WERI-Rb-1 (cell line): ENCODE data around the gene VRK1.

Source experiments
- DNase-seq: peaks from one replicate; pipeline ENCODE4 v3.0.0-alpha.2; 2020
- H3K27ac ChIP-seq: fragments of 250-450 bp; sonication (Bioruptor Pico); 2 replicates; pipeline ENCODE4 v1.5.1; 2020; ENCODE audit warnings: mild to moderate bottlenecking, moderate library complexity
- H3K27me3 ChIP-seq: fragments of 250-450 bp; sonication (Bioruptor Pico); 2 replicates; pipeline ENCODE4 v1.5.1; 2021; ENCODE audit warnings: mild to moderate bottlenecking, low read depth, moderate library complexity; ENCODE audit not compliant: insufficient read depth, severe bottlenecking
- H3K36me3 ChIP-seq: fragments of 250-450 bp; sonication (Bioruptor Pico); 2 replicates; pipeline ENCODE4 v1.5.1; 2020; ENCODE audit warnings: mild to moderate bottlenecking, moderate library complexity
- H3K4me3 ChIP-seq: 2 replicates; pipeline ENCODE4 v1.5.1; 2011; ENCODE audit warnings: low read depth, mild to moderate bottlenecking, control low read depth, low read length
- H3K9me3 ChIP-seq: fragments of 250-450 bp; sonication (Bioruptor Pico); 2 replicates; pipeline ENCODE4 v1.5.1; 2021; ENCODE audit warnings: mild to moderate bottlenecking, moderate library complexity; ENCODE audit not compliant: severe bottlenecking
- TF ChIP-seq, protein P1 (sequence below): IDR thresholded peaks from 2 replicates; pipeline ENCODE4 v1.5.1; 2011; ENCODE audit warnings: low read depth, mild to moderate bottlenecking, control low read depth, inconsistent platforms, low read length

Gene VRK1

DNA sequence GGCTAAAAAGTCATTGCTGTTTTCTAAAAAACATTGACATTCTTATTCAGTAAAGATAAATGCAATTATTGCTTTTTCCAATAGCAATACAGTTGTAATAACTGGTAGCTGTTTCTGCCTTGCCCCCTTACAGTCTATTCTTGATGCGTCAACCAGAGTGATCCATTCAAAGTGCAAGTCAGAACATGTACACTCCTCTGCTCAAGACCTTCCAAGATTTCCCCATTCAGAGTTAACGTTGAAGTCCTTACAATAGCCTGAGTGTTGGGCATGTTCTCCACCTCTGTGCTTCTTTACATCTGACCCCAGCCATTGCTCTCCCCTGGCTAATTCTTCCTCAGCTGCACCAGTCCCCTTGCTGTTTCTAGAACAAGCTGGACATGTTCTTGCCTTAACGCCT lies 24.3 kb downstream of the VRK1 start:
- peak overlapping the region; percentile 64 for H3K27ac ChIP-seq
- H3K4me3 ChIP-seq: no peak overlapping the region
- H3K9me3 ChIP-seq: no peaks in the 10 kb centered on the region
- H3K36me3 ChIP-seq: no peaks in the 10 kb centered on the region
- H3K27me3 ChIP-seq: no peaks in the 10 kb centered on the region
- peak; percentile 13 for DNase-seq
- TF ChIP-seq, protein P1, sequence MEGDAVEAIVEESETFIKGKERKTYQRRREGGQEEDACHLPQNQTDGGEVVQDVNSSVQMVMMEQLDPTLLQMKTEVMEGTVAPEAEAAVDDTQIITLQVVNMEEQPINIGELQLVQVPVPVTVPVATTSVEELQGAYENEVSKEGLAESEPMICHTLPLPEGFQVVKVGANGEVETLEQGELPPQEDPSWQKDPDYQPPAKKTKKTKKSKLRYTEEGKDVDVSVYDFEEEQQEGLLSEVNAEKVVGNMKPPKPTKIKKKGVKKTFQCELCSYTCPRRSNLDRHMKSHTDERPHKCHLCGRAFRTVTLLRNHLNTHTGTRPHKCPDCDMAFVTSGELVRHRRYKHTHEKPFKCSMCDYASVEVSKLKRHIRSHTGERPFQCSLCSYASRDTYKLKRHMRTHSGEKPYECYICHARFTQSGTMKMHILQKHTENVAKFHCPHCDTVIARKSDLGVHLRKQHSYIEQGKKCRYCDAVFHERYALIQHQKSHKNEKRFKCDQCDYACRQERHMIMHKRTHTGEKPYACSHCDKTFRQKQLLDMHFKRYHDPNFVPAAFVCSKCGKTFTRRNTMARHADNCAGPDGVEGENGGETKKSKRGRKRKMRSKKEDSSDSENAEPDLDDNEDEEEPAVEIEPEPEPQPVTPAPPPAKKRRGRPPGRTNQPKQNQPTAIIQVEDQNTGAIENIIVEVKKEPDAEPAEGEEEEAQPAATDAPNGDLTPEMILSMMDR: no peak

DNA sequence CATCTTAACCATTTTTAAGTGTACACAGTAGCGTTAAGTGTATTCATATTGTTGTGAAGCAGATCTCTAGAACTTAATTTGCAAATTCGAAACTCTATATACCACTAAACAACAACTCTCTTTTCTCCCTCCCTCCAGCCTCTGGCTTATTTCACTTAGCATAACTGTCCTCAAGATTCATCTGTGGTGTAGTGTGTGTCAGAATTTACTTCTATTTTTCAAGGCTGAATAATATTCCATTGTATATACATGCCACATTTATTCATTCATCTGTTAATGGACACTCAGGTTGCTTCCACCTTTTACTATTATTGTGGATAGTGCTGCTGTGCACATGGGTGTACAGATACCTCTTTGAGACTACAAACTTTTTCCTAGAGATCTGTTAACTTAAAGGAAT lies 26.5 kb downstream of the VRK1 start:
- no peak overlapping the region for H3K27ac ChIP-seq
- no peaks in the 10 kb centered on the region for H3K9me3 ChIP-seq
- no peak overlapping the region for H3K4me3 ChIP-seq
- no peaks in the 10 kb centered on the region for H3K36me3 ChIP-seq
- no peaks in the 10 kb centered on the region for H3K27me3 ChIP-seq
- DNase-seq: no peak
- TF ChIP-seq, protein P1: no peak

DNA sequence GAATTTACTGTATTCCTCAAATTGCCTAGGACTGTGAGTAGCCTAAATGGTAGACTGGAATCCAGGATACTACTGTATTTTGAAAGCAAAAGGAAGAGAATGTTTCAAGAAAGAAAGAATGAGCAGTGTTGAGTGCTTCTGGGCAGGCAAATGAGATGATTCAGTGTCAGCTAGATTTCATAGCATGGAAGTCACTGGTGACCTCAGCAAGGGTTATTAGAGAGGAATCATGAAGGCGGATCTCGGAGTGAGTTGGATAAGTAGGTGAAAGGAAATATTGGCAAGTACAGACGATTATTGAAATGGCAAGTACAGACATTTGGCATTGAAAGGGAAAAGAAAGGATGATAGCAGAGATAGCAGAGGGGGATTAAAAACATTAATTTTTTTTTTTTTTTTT lies 27.1 kb downstream of the VRK1 start:
- Histone ChIP-seq H3K36me3 (no peaks in the 10 kb centered on the region), H3K27ac (no peak overlapping the region), H3K9me3 (no peaks in the 10 kb centered on the region), H3K4me3 (no peak overlapping the region), H3K27me3 (no peaks in the 10 kb centered on the region)
- TF ChIP-seq, protein P1: no peak
- no peak for DNase-seq

DNA sequence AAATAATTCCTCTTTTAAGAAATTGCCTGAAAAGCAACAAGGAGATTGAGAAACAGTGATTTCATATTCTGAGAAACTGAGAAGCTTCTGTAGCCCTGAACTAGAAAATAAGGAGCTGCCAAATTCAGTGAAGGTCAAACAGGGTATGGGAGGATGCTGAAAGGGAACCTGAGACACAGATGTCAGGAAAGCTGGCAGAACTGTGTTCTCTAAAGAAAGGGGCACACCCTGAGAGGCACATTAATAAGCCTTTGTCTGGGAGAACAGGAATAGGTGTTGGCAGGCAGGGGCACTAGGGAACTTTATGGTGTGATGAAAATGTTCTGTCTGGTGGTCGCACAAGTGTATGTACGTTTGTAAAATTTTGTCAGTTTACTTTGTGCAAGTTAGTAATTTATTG lies 29.6 kb downstream of the VRK1 start:
- no peak overlapping the region for H3K27ac ChIP-seq
- H3K27me3 ChIP-seq: no peaks in the 10 kb centered on the region
- TF ChIP-seq, protein P1: no peak
- H3K9me3 ChIP-seq: peaks cover 3% of the 10 kb centered on the region
- no peak overlapping the region for H3K4me3 ChIP-seq
- H3K36me3 ChIP-seq: no peaks in the 10 kb centered on the region
- no peak for DNase-seq

DNA sequence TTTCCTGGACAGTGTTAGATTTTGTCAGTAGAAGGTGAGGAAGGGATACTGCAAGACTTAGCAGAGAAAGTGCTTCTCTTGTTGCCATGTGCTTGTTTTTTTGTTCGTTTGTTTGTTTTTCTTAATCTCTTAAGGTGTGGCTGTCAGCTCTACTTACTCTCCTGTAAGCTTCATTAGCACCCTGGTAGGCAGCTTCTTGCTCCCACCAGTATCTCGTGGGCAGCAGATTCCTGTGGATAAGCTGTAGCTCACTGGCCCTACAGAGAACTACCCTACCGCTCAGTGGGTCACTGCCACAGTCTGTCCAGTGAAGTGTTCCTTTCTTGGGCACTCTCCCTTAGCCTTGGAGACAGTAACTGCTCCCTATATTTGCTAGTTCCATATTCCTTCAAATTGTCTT lies 30.1 kb downstream of the VRK1 start:
- H3K27ac ChIP-seq: no peak overlapping the region
- H3K36me3 ChIP-seq: no peaks in the 10 kb centered on the region
- DNase-seq: peak; percentile 36
- TF ChIP-seq, protein P1: no peak
- H3K9me3 ChIP-seq: peaks cover 3% of the 10 kb centered on the region
- no peak overlapping the region for H3K4me3 ChIP-seq
- no peaks in the 10 kb centered on the region for H3K27me3 ChIP-seq

DNA sequence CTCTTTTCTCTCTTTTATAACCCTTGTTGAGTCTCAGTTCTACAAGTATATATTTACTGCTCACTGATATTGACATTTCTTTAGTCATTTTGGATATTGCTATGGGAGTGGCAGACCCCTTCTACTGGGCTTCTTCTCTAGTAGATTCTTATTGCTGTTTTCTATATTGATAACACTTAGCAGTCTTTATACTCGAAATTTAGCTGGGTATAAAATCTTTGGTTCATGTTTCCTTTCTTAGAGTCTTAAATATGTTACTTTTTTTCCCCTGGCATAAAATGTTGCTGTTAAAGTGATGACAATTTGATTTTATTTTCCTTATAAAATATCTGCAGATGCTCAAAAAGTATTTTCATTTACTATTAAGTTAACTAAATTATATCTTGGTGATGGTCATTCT lies 32.6 kb downstream of the VRK1 start:
- H3K9me3 ChIP-seq: peaks cover 3% of the 10 kb centered on the region
- H3K4me3 ChIP-seq: no peak overlapping the region
- H3K36me3 ChIP-seq: no peaks in the 10 kb centered on the region; the same call in 1 of the 2 replicates
- DNase-seq: no peak
- H3K27ac ChIP-seq: no peak overlapping the region
- no peaks in the 10 kb centered on the region for H3K27me3 ChIP-seq
- TF ChIP-seq, protein P1: no peak
